Endodermal cell (in vitro differentiated cells): ENCODE data around the gene PRR7. TPM values are rescaled to one million over a fixed set of nuclear protein-coding genes. Genes with fewer than 3 reads are reported as not detected.

Experiments used
- DNase-seq: peaks from one replicate; pipeline ENCODE4 v3.0.0-alpha.2; 2017
- H3K27ac ChIP-seq: 2 replicates; pipeline ENCODE4 v1.5.1; 2013; ENCODE audit warnings: mild to moderate bottlenecking, low read depth, low read length, moderate library complexity
- H3K27me3 ChIP-seq: 2 replicates; pipeline ENCODE4 v1.6.1; 2013; ENCODE audit warnings: mild to moderate bottlenecking, low read length, moderate library complexity; ENCODE audit not compliant: insufficient read depth, control insufficient read depth, poor library complexity, severe bottlenecking
- H3K36me3 ChIP-seq: 2 replicates; pipeline ENCODE4 v1.7.0; 2013; ENCODE audit warnings: mild to moderate bottlenecking, low read length, moderate library complexity; ENCODE audit not compliant: control insufficient read depth, insufficient read depth
- H3K4me1 ChIP-seq: one replicate; pipeline ENCODE4 v1.7.0; 2013; ENCODE audit warnings: low read length; ENCODE audit not compliant: control insufficient read depth, insufficient read depth
- H3K4me3 ChIP-seq: 2 replicates; pipeline ENCODE4 v1.5.1; 2013; ENCODE audit warnings: mild to moderate bottlenecking, low read length, moderate library complexity
- H3K9ac ChIP-seq: 2 replicates; pipeline ENCODE4 v1.6.1; 2013; ENCODE audit warnings: mild to moderate bottlenecking, low read length, moderate library complexity; ENCODE audit not compliant: poor library complexity, severe bottlenecking; ENCODE audit errors: extremely low read depth
- H3K9me3 ChIP-seq: 2 replicates; pipeline ENCODE4 v1.6.1; 2013; ENCODE audit warnings: mild to moderate bottlenecking, low read length, moderate library complexity; ENCODE audit not compliant: control insufficient read depth
- H3K27ac Mint-ChIP-seq: 2 replicates; pipeline ENCODE4 v1.8.0; 2020; ENCODE audit warnings: mixed read lengths
- H3K27me3 Mint-ChIP-seq: 2 replicates; pipeline ENCODE4 v1.8.0; 2021; ENCODE audit warnings: mild to moderate bottlenecking, mixed read lengths; ENCODE audit not compliant: insufficient read depth
- H3K36me3 Mint-ChIP-seq: 2 replicates; pipeline ENCODE4 v1.8.0; 2020; ENCODE audit warnings: low read depth, mixed read lengths
- H3K4me1 Mint-ChIP-seq: 2 replicates; pipeline ENCODE4 v1.8.0; 2020; ENCODE audit warnings: mixed read lengths
- H3K4me3 Mint-ChIP-seq: 2 replicates; pipeline ENCODE4 v1.8.0; 2020; ENCODE audit warnings: mild to moderate bottlenecking, moderate library complexity, mixed read lengths
- H3K9me3 Mint-ChIP-seq: 2 replicates; pipeline ENCODE4 v1.8.0; 2020; ENCODE audit warnings: mild to moderate bottlenecking, mixed read lengths
- CTCF ChIP-seq: fragments of 200-600 bp; sonication (generic); conservative IDR thresholded peaks from 2 replicates; pipeline ENCODE4 v1.5.0; 2021; ENCODE audit warnings: antibody characterized with exemption, mild to moderate bottlenecking
- WGBS, 2 experiments: methylation state at CpG; one replicate each; pipeline versions ENCODE4 v1.1.5 to v1.1.7; 2013; ENCODE audit warnings: missing lambda C conversion rate in 2 of 2, mixed read lengths in 1 of 2; ENCODE audit not compliant: insufficient coverage in 1 of 2, insufficient read length in 1 of 2; 5-methylcytosine and 5-hydroxymethylcytosine counted together
- total RNA-seq, 2 donors: library from RNA; stranded (reverse); fragmentation: NEBNext Ultra II Directional in 1 of 2; extraction: Animal tissue kit (Norgen Biotek cat#: 25700) in 1 of 2; gene quantifications; 2 replicates in 1 of 2; 3 replicates in 1 of 2; pipeline ENCODE4 v1.2.1, GENCODE V29; 2021

Gene PRR7
- total RNA-seq, 2 donors from 2014 or later, result 4.7 to 8.0 TPM

- Histone ChIP-seq H3K4me3 (peak overlapping the region; percentile 83), H3K36me3 (no peaks in the 10 kb centered on the region), H3K27me3 (no peaks in the 10 kb centered on the region), H3K9ac (peak overlapping the region; percentile 57), H3K27ac (peak overlapping the region; percentile 87), H3K4me1 (no peaks in the 10 kb centered on the region), H3K9me3 (no peaks in the 10 kb centered on the region)
- Mint-ChIP-seq H3K9me3 (no peaks in the 10 kb centered on the region), H3K4me1 (peaks cover 16% of the 10 kb centered on the region), H3K27ac (peak overlapping the region; percentile 98), H3K4me3 (peak overlapping the region; percentile 74), H3K27me3 (peaks cover 9% of the 10 kb centered on the region), H3K36me3 (peaks cover 6% of the 10 kb centered on the region)
- TF ChIP-seq CTCF, result no peak
- 0 to 1% methylated on average over 21 to 52 of the region's 52 CpGs for WGBS, 2 experiments
- peak; percentile 100 for DNase-seq
Measured at GRCh38 chr5:177425801-177426565, 20.6 kb upstream of the PRR7 start.

- peak within 1 kb of the TSS; percentile 90 for H3K4me3 ChIP-seq
- peaks cover 5% of the 10 kb centered on the region for H3K36me3 ChIP-seq
- Mint-ChIP-seq H3K27me3 (peaks cover 9% of the 10 kb centered on the region), H3K4me3 (peak within 1 kb of the TSS; percentile 74), H3K4me1 (peaks cover 14% of the 10 kb centered on the region), H3K27ac (peak within 1 kb of the TSS; percentile 98), H3K36me3 (peaks cover 7% of the 10 kb centered on the region), H3K9me3 (no peaks in the 10 kb centered on the region)
- H3K4me1 ChIP-seq, result no peaks in the 10 kb centered on the region
- peak; percentile 76 for DNase-seq
- H3K9me3 ChIP-seq, result no peaks in the 10 kb centered on the region
- H3K27me3 ChIP-seq, result no peaks in the 10 kb centered on the region
- peak within 1 kb of the TSS; percentile 91 for H3K9ac ChIP-seq
- TF ChIP-seq CTCF, result no peak
- peak within 1 kb of the TSS; percentile 87 for H3K27ac ChIP-seq
- WGBS, 2 experiments, result 0 to 1% methylated on average over 34 to 82 of the region's 82 CpGs
Measured at GRCh38 chr5:177426566-177427210, 19.9 kb upstream of the PRR7 start, which contains the start of gene GRK6. Gene GRK6 (plus strand): TSS chr5:177426676. CDS start chr5:177426846, 170 bp downstream.

GRCh38 chr5:177427211-177427822, 19.3 kb upstream of the PRR7 start:
- Histone ChIP-seq H3K27ac (no peak overlapping the region), H3K9me3 (no peaks in the 10 kb centered on the region), H3K4me3 (peak overlapping the region; percentile 90), H3K27me3 (no peaks in the 10 kb centered on the region), H3K36me3 (peaks cover 8% of the 10 kb centered on the region), H3K4me1 (no peaks in the 10 kb centered on the region), H3K9ac (peak overlapping the region; percentile 91)
- Mint-ChIP-seq H3K9me3 (no peaks in the 10 kb centered on the region), H3K4me3 (peak overlapping the region; percentile 74), H3K36me3 (peaks cover 7% of the 10 kb centered on the region), H3K4me1 (peaks cover 14% of the 10 kb centered on the region), H3K27ac (peak overlapping the region; percentile 58), H3K27me3 (peaks cover 9% of the 10 kb centered on the region)
- DNase-seq, result no peak
- WGBS, 2 experiments, result 33 to 39% methylated on average over 10 to 11 of the region's 11 CpGs
- no peak for TF ChIP-seq CTCF
